DND-41 (cell line): ENCODE results near the gene CTIF.

Experiments
- EZH2 ChIP-seq: IDR thresholded peaks from 3 replicates; pipeline ENCODE4 v1.6.1; 2012; ENCODE audit warnings: borderline replicate concordance, low read depth, mild to moderate bottlenecking, moderate library complexity, low read length, inconsistent platforms; ENCODE audit not compliant: severe bottlenecking
- TF ChIP-seq, protein P1 (sequence below): IDR thresholded peaks from 2 replicates; pipeline ENCODE4 v1.5.1; 2012; ENCODE audit warnings: borderline replicate concordance, low read length, moderate library complexity, mild to moderate bottlenecking; ENCODE audit not compliant: poor library complexity, severe bottlenecking; ENCODE audit errors: extremely low read depth

DNA sequence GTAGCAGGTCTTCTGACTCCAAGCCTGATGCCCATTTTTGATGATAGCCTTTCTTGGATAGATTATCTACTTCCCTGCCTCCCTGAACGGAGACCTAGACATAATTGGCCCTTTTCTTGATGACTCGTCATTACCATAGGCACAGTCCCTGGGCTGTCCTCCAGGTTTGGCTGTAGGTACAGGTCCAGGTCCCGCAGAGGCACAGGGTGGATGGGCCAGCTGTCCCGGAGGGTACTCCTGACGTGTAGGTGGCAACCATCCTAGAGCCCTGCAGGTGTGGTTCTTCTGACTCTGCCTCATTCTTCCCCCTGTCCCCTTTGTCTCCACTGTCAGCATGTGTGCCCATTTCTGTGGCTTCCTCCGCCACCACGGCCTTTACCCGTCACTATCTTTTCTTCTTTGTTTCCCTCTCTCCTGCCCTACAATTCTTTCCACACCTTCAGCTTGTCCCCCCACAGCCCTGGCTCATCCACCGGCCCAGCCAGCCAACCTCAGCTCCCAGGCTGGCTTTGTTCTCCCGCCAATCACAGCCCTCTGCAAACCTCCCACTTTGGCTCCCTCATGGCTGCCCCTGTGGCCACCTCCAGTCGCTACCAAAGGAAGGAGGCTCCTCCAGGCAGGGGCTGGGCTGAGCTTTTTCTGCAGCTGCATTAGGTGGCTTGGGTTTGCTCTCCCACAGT, 309.1 kb downstream of the CTIF start:
- TF ChIP-seq, protein P1, sequence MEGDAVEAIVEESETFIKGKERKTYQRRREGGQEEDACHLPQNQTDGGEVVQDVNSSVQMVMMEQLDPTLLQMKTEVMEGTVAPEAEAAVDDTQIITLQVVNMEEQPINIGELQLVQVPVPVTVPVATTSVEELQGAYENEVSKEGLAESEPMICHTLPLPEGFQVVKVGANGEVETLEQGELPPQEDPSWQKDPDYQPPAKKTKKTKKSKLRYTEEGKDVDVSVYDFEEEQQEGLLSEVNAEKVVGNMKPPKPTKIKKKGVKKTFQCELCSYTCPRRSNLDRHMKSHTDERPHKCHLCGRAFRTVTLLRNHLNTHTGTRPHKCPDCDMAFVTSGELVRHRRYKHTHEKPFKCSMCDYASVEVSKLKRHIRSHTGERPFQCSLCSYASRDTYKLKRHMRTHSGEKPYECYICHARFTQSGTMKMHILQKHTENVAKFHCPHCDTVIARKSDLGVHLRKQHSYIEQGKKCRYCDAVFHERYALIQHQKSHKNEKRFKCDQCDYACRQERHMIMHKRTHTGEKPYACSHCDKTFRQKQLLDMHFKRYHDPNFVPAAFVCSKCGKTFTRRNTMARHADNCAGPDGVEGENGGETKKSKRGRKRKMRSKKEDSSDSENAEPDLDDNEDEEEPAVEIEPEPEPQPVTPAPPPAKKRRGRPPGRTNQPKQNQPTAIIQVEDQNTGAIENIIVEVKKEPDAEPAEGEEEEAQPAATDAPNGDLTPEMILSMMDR = no peak
- TF ChIP-seq EZH2 = no peak
